IMR-90 (cell line): ENCODE results near the gene PTPRF. TPM values are rescaled to one million over a fixed set of nuclear protein-coding genes. Genes with fewer than 3 reads are reported as not detected.

Experiments used
- ATAC-seq: fragments of 200-7000 bp; cut with Tn5 transposase; 2 replicates; pipeline ENCODE4 v1.9.1; 2020; ENCODE audit warnings: low read depth, mild to moderate bottlenecking, moderate library complexity
- BruUV-seq: library from RNA; stranded (reverse); fragments of 400-500 nt; replicated peaks from 2 replicates; lab custom pipeline; 2021; lab: Mats Ljungman, UMichigan
- CTCF ChIA-PET: fragments of 300-600 bp; formaldehyde crosslinking; extraction: SDS; loops from one replicate; lab custom pipeline; 2021; ENCODE audit warnings: antibody characterized with exemption; lab: Yijun Ruan, JAX
- POLR2A ChIA-PET: fragments of 300-600 bp; sonication (Branson Sonifier 250); formaldehyde crosslinking; loops from one replicate; lab custom pipeline; 2022; ENCODE audit warnings: antibody characterized with exemption; ENCODE audit not compliant: unreplicated experiment; lab: Charles Lee
- DNase-seq: peaks from one replicate; pipeline ENCODE4 v3.0.0; 2013
- H2AFZ ChIP-seq: replicated peaks from 2 replicates; pipeline ENCODE3; 2013; ENCODE audit warnings: low read length, mild to moderate bottlenecking; ENCODE audit not compliant: poor library complexity
- H2AK5ac ChIP-seq: 2 replicates; pipeline ENCODE4 v1.6.1; 2013; ENCODE audit warnings: low read depth, low read length, inconsistent platforms
- H2AK9ac ChIP-seq: replicated peaks from 2 replicates; pipeline ENCODE3; 2013; ENCODE audit warnings: mild to moderate bottlenecking, low read depth, low read length, moderate library complexity; ENCODE audit not compliant: poor library complexity
- H2BK120ac ChIP-seq: 2 replicates; pipeline ENCODE4 v1.6.1; 2013; ENCODE audit warnings: low read depth, low read length, inconsistent platforms
- H2BK15ac ChIP-seq: 3 replicates; pipeline ENCODE4 v1.6.1; 2013; ENCODE audit warnings: low read depth, low read length, inconsistent platforms
- H2BK20ac ChIP-seq: 2 replicates; pipeline ENCODE4 v1.6.1; 2013; ENCODE audit warnings: low read depth, mild to moderate bottlenecking, inconsistent platforms, low read length, moderate library complexity
- H2BK5ac ChIP-seq: 2 replicates; pipeline ENCODE4 v1.6.1; 2013; ENCODE audit warnings: mild to moderate bottlenecking, low read depth, low read length, inconsistent platforms; ENCODE audit not compliant: poor library complexity, severe bottlenecking
- H3K14ac ChIP-seq: replicated peaks from 2 replicates; pipeline ENCODE4 v1.6.1; 2013; ENCODE audit warnings: low read depth, low read length, inconsistent platforms
- H3K18ac ChIP-seq: 2 replicates; pipeline ENCODE4 v1.6.1; 2013; ENCODE audit warnings: low read depth, low read length, control low read depth
- H3K23ac ChIP-seq: 2 replicates; pipeline ENCODE4 v1.6.1; 2013; ENCODE audit warnings: low read depth, low read length, inconsistent platforms
- H3K27ac ChIP-seq: 2 replicates; pipeline ENCODE4 v1.5.1; 2013; ENCODE audit warnings: mild to moderate bottlenecking, control low read depth, low read length; ENCODE audit not compliant: insufficient read depth
- H3K27me3 ChIP-seq: 2 replicates; pipeline ENCODE4 v1.6.1; 2013; ENCODE audit warnings: low read length; ENCODE audit not compliant: control insufficient read depth, insufficient read depth
- H3K36me3 ChIP-seq: 2 replicates; pipeline ENCODE4 v1.6.1; 2013; ENCODE audit warnings: low read length, mixed read lengths; ENCODE audit not compliant: control insufficient read depth, insufficient read depth
- H3K4ac ChIP-seq: 2 replicates; pipeline ENCODE4 v1.6.1; 2013; ENCODE audit warnings: low read depth, low read length, inconsistent platforms
- H3K4me1 ChIP-seq: 2 replicates; pipeline ENCODE4 v1.6.1; 2013; ENCODE audit warnings: low read length, mixed read lengths; ENCODE audit not compliant: control insufficient read depth, insufficient read depth
- H3K4me2 ChIP-seq: 2 replicates; pipeline ENCODE4 v1.6.1; 2013; ENCODE audit warnings: low read depth, mild to moderate bottlenecking, control low read depth, low read length, moderate library complexity
- H3K4me3 ChIP-seq: 2 replicates; pipeline ENCODE4 v1.5.1; 2013; ENCODE audit warnings: low read depth, mild to moderate bottlenecking, control low read depth, low read length, moderate library complexity; ENCODE audit not compliant: insufficient read depth
- H3K56ac ChIP-seq: 2 replicates; pipeline ENCODE4 v1.6.1; 2013; ENCODE audit warnings: low read length, inconsistent platforms; ENCODE audit not compliant: insufficient read depth; ENCODE audit errors: extremely low read depth
- H3K79me1 ChIP-seq, 2 experiments: 2 replicates each; pipeline ENCODE4 v1.6.1; 2013; ENCODE audit warnings: low read length in 2 of 2, inconsistent platforms in 1 of 2, low read depth in 1 of 2
- H3K9ac ChIP-seq: 2 replicates; pipeline ENCODE4 v1.6.1; 2013; ENCODE audit warnings: low read depth, low read length, control low read depth
- H3K9me1 ChIP-seq: 2 replicates; pipeline ENCODE4 v1.6.1; 2013; ENCODE audit warnings: low read length, inconsistent platforms; ENCODE audit not compliant: insufficient read depth
- H3K9me3 ChIP-seq: 2 replicates; pipeline ENCODE4 v1.6.1; 2013; ENCODE audit warnings: low read length; ENCODE audit not compliant: control insufficient read depth, insufficient read depth
- H4K20me1 ChIP-seq: 2 replicates; pipeline ENCODE4 v1.6.1; 2013; ENCODE audit warnings: low read length, inconsistent platforms; ENCODE audit not compliant: insufficient read depth
- H4K5ac ChIP-seq: 2 replicates; pipeline ENCODE4 v1.6.1; 2013; ENCODE audit warnings: mild to moderate bottlenecking, low read depth, low read length, control low read depth
- H4K8ac ChIP-seq, 2 experiments: 2 replicates each; pipeline ENCODE4 v1.6.1; 2013; ENCODE audit warnings: low read depth in 2 of 2, low read length in 2 of 2, control low read depth in 1 of 2, inconsistent platforms in 1 of 2
- H4K91ac ChIP-seq: 2 replicates; pipeline ENCODE4 v1.6.1; 2013; ENCODE audit warnings: low read depth, low read length, inconsistent platforms; ENCODE audit not compliant: insufficient read depth
- BHLHE40 ChIP-seq: fragments of 150-350 bp; IDR thresholded peaks from 2 replicates; pipeline ENCODE4 v1.6.1; 2016; ENCODE audit warnings: mild to moderate bottlenecking, low read depth, low read length
- CHD1 ChIP-seq: IDR thresholded peaks from 2 replicates; pipeline ENCODE4 v1.6.1; 2012; ENCODE audit warnings: low read depth, low read length, improper control_type of control experiment
- CTCF ChIP-seq: conservative IDR thresholded peaks from 2 replicates; pipeline ENCODE4 v1.5.1; 2012; ENCODE audit warnings: mild to moderate bottlenecking, low read depth, low read length, improper control_type of control experiment
- ELK1 ChIP-seq: fragments of 150-350 bp; IDR thresholded peaks from 2 replicates; pipeline ENCODE4 v1.6.1; 2016; ENCODE audit warnings: low read depth, mild to moderate bottlenecking, low read length, moderate library complexity, borderline replicate concordance
- FOS ChIP-seq: fragments of 150-350 bp; IDR thresholded peaks from 2 replicates; pipeline ENCODE4 v1.6.1; 2016; ENCODE audit warnings: low read depth, low read length
- MXI1 ChIP-seq: IDR thresholded peaks from 2 replicates; pipeline ENCODE4 v1.6.1; 2012; ENCODE audit warnings: low read depth, mild to moderate bottlenecking, low read length, moderate library complexity, borderline replicate concordance
- NFE2L2 ChIP-seq: fragments of 150-350 bp; IDR thresholded peaks from 2 replicates; pipeline ENCODE4 v1.6.1; 2016; ENCODE audit warnings: low read depth, mild to moderate bottlenecking, low read length
- RAD21 ChIP-seq: IDR thresholded peaks from 2 replicates; pipeline ENCODE4 v1.6.1; 2012; ENCODE audit warnings: low read length, improper control_type of control experiment
- whole genome bisulfite sequencing, 2 experiments: methylation state at CpG; one replicate each; pipeline versions ENCODE4 v1.1.5 to v1.1.7; 2013; ENCODE audit warnings: missing lambda C conversion rate in 2 of 2; ENCODE audit not compliant: insufficient read length in 1 of 2; ENCODE audit errors: extremely low coverage in 2 of 2; 5-methylcytosine and 5-hydroxymethylcytosine counted together
- dilution Hi-C: fragments of 300-500 bp; cut with HindIII; formaldehyde crosslinking; loops from one replicate; pipeline ENCODE4 v1.14.3; 2018; ENCODE audit warnings: low sequenced_read_pairs; ENCODE audit not compliant: unreplicated experiment
- in situ Hi-C: fragments of 300-500 bp; cut with MboI; formaldehyde crosslinking; loops from 3 replicates; pipeline ENCODE4 v1.14.3; 2019; ENCODE audit warnings: low sequenced_read_pairs, inconsistent platforms, mixed read lengths
- intact Hi-C: fragments of 100-400 bp; cut with micrococcal nuclease; formaldehyde crosslinking; loops from 2 replicates; pipeline ENCODE4 v1.10.0; 2022
- polyA plus RNA-seq, 3 experiments: library from polyadenylated mRNA; depleted of rRNA; stranded (reverse); fragments of >200 nt; gene quantifications; 2 replicates each; pipeline ENCODE4 v1.2.3, GENCODE V29; 2012; ENCODE audit warnings: low replicate concordance in 1 of 3
- total RNA-seq: library from RNA; depleted of rRNA; stranded (reverse); fragments of >200 nt; gene quantifications from 2 replicates; pipeline ENCODE4 v1.2.3, GENCODE V29; 2012
- TF ChIP-seq, protein P1 (sequence below): fragments of 150-350 bp; IDR thresholded peaks from 2 replicates; pipeline ENCODE4 v1.6.1; 2017; ENCODE audit warnings: mild to moderate bottlenecking, antibody characterized with exemption, low read length, low read depth

The PTPRF gene
- total and polyA plus RNA-seq, 2 of the 4 experiments (the other 2 are of a cell fraction), result 25.8 to 92.3 TPM

DNA sequence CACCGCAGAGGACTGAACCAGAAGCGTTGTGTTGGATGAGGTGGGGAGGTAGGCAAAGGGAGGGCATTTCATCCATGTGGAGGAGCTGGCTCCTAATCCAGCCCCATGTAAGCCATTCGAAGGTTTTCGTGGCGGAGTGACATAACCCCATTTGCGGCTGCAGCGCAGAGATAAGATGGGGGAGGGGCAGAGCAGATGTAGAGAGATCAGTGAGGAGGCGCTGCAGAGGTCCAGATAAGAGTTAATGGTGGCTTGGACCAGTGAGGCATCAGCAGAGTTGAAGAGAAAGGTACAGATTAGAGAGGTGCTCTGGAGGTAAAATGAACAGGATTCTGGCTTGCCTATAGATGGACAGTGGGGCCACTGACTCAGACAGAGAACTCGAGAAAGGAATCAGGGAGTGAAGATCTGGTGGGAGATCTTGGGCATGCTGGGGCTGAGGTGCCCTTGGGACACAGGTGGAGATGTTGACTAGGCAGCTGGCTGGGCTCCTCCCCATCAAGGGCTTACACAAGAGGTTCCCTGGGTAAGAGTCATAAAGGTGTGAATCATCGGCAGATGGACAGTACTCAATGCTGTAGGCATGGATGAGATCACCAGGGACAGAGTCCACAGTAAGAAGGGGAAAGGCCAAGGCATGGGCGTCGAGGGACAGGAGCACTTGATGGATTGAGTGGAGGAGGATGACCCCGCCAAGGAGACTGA lies 7.8 kb upstream of the PTPRF start (continued):
- no peak for TF ChIP-seq CTCF

DNA sequence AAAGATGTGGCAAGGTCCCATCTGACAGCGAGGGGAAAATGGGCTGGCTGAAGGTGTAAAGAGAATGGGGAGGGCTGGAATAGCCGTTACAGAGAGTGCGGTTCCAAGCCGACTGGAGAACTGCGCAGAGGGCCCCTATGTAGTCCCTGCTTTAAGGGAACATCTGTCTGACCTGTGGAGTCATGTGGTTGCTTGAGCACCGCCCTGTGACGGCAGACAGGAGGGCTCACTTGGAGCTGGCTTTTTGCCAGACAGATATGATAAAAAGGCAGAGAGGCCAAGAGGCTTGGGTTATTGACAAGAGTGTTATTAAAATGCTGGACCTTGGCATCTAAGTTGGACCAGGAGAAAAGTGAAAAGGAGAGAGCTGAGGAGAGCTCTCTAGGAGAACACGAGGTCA lies 5.9 kb upstream of the PTPRF start:
- H3K4ac ChIP-seq, result peak overlapping the region; percentile 48; the same call in 1 of the 2 replicates
- H4K5ac ChIP-seq, result no peak overlapping the region
- peak overlapping the region in 1 of 2 experiments; percentile 25; a peak in 1 of 4 replicates for H4K8ac ChIP-seq
- H4K91ac ChIP-seq, result peak overlapping the region; percentile 7; the same call in 1 of the 2 replicates
- peaks cover 0 to 3% of the 10 kb centered on the region in 2 experiments; a peak in 1 of 4 replicates for H3K79me1 ChIP-seq
- WGBS, 2 experiments, result 80% methylated on average over 7 of the region's 8 CpGs; no CpG with 5 or more reads in 1 of the 2 experiments
- H3K9me3 ChIP-seq, result no peaks in the 10 kb centered on the region
- no peak overlapping the region for H2BK5ac ChIP-seq
- 0 out of 2 replicates have a peak overlapping the region, but pooled peaks have one; percentile 12 for H3K14ac ChIP-seq
- peak overlapping the region; percentile 54; the same call in 1 of the 3 replicates for H2BK15ac ChIP-seq
- no peak overlapping the region for H2AK9ac ChIP-seq
- intact Hi-C loops (loop anchor here (5.0 kb wide), 3 partner anchors 73 to 512 kb away; partner anchors contain the start of gene HYI), in situ Hi-C loops (loop anchor here (25.0 kb wide), 1 partner anchor 437 kb away; the partner anchor contains the start of genes ATP6V0B and DPH2), dilution Hi-C loops (no loop called here)
- BruUV-seq, result no TSS peak
- H3K9ac ChIP-seq, result no peak overlapping the region
- no peak overlapping the region for H3K18ac ChIP-seq
- no peak overlapping the region for H3K23ac ChIP-seq
- H3K4me1 ChIP-seq, result peaks cover 2% of the 10 kb centered on the region; the same call in 1 of the 2 replicates
- no peaks in the 10 kb centered on the region for H3K36me3 ChIP-seq
- H3K27me3 ChIP-seq, result no peaks in the 10 kb centered on the region
- peaks cover 8% of the 10 kb centered on the region for H3K9me1 ChIP-seq
- peak overlapping the region; percentile 55; the same call in 1 of the 2 replicates for H2BK20ac ChIP-seq
- H3K56ac ChIP-seq, result no peak overlapping the region
- ATAC-seq, result no peak
- DNase-seq, result no peak
- H2AK5ac ChIP-seq, result peak overlapping the region; percentile 83
- H4K20me1 ChIP-seq, result no peaks in the 10 kb centered on the region
- ChIA-PET POLR2A (no interaction called here), CTCF (no interaction called here)
- peak overlapping the region; percentile 79 for H2BK120ac ChIP-seq
- no peak overlapping the region for H2AFZ ChIP-seq
- no peak overlapping the region for H3K4me2 ChIP-seq
- no peak overlapping the region for H3K4me3 ChIP-seq
- no peak overlapping the region for H3K27ac ChIP-seq
- TF ChIP-seq BHLHE40 (no peak), FOS (no peak), CHD1 (no peak), NFE2L2 (no peak), RAD21 (no peak), MXI1 (no peak), ELK1 (no peak)
- TF ChIP-seq, protein P1, sequence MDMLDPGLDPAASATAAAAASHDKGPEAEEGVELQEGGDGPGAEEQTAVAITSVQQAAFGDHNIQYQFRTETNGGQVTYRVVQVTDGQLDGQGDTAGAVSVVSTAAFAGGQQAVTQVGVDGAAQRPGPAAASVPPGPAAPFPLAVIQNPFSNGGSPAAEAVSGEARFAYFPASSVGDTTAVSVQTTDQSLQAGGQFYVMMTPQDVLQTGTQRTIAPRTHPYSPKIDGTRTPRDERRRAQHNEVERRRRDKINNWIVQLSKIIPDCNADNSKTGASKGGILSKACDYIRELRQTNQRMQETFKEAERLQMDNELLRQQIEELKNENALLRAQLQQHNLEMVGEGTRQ, result no peak
